HG03159 (cell line): ENCODE measurements around the gene PIP4K2B.

Experiments used
- ATAC-seq: cut with Tn5 transposase; IDR thresholded peaks from one replicate; pipeline ENCODE4 v1.9.1; 2021; ENCODE audit warnings: mild to moderate bottlenecking, moderate library complexity; ENCODE audit not compliant: unreplicated experiment

Gene PIP4K2B

DNA sequence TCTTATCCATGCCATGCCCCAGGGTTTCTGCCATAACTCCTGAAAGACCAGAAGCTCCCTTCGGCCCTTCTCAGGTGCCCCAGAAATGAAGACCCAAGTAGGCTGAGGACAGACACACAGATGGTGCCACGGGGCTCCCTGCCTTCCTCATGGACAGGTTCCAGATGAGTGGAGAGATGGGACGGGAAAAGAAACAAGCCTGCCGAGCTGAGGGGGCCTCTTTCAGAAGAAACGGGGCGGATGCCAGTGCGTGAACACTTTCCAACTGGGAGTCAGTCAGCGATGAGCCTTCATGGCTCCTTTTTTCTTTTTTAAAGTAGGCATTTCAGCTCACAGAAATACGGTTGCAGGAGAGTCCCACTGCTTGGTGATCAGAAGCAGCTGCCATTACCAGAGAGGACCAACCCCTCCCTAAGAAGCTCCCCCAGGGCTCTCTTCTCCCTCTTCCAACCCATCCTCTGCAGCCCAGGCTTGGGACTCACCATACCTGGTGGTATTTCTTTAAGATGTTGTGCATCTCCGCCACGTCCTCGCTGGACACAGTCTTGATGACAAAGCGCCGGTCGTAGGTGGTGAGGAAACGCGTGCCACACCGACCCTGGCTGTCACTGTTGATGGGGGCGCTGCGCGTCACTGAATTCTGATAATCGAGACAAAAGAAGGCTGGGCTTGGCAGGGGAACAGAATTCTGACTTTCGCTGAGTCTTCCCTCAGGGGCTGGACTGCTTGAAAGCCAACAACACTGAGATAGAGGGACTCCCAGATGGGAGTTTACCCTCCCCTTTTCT is 19.2 kb downstream of the PIP4K2B start:
- ATAC-seq, result no peak

DNA sequence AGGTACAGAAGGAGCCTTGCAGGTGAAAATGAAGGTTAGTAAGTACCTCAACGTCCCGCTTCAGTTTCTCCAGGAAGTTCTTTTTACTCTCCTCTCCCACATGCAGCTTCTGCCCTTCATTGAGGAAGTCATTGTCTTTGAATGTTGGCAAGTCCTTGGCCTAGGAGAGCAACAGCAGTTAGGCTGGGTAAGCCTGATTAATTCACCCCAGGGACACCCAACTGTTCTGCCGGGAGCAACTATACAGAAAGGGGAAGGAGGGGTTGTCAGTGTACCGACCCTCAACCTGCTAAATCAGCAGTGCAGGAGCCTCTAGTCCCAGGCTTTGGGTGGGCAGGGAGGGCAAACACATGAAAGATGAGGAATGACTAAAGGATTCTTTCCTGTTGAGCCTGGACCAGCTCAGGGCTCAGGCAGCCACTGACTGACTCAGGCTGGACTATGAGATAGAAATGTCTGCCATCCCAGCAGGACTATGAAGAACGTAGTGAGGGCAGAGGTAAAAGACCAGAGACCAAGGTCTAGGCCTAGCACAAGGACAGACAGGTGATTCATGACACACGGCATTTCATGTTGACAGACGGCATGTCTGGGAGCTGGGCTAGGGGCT is 21.6 kb downstream of the PIP4K2B start:
- ATAC-seq, result no peak

DNA sequence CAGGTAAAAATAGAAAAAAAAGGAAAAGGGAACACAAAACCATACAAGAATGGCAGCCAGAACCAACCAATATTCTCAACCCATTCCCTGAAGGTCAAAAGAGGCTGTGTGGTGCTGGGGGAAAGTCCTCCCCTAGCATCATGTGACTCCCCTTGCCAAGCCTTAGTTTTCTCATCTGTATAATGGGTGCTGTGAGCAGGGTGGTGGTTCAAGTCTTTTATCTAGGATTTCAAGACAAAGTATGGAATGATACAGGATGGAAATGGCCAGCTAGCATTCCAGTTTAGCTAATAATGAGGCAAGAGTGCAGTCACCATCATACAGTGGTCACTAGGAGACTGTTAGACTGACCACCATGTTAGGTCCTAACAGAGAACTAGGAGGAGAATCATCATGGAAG is 26.1 kb downstream of the PIP4K2B start:
- no peak for ATAC-seq

DNA sequence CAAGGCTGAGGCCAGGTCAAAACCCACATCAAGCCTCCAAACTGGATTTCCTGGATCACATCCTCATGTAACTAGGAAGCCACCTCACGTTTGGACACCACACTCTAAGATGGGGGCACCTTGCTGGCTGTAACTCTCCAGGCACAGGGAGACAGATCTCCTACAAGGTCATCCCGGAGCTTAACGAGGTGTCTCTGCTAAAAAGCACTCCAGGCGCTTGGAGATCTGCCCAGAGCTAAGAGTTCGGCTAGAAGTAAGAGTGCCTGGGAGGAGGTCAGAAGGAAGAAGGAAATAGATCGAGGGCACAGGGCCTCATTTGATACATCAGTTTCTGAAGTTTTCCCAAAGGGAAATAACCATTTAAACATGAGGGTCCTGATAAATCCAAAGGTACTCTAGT is 30.9 kb downstream of the PIP4K2B start:
- ATAC-seq, result no peak

DNA sequence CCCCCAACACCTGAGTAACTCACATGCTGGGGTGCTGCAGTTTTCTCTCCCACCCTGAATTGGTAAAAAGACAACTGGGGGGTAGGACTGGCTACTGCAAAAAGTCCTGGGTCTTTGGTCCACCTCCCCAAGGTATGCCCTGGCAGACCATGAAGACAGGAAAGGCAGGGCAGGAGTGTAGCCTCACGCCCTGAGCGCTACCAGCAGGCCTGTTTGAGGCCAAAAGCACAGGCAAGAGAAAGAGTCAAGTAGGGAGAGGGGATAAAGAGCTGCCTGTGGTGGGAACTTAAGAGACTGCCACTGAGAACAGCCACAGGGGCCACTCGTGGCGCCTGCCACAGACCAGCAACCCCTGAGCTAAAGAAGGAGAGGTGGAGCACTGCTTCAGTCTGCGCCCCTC is 33.0 kb downstream of the PIP4K2B start:
- no peak for ATAC-seq

DNA sequence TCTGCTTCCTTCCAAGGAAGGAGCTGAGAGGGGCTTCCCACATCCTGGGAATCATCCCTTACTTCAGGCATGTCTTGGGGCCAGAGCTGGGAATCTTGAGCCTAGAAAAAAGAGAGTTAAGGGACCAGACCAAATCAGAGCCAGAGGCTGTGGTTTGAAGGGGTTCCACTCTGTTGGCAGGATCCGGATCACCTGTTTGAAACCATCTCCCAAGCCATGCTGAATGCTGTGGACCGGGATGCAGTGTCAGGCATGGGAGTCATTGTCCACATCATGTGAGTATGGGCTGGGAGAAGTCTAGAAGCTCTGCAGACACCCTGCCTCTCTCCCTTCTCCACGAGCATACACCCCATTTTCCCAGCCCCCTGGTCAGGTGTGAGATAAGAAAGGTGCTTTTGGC is 37.1 kb downstream of the PIP4K2B start:
- no peak for ATAC-seq

DNA sequence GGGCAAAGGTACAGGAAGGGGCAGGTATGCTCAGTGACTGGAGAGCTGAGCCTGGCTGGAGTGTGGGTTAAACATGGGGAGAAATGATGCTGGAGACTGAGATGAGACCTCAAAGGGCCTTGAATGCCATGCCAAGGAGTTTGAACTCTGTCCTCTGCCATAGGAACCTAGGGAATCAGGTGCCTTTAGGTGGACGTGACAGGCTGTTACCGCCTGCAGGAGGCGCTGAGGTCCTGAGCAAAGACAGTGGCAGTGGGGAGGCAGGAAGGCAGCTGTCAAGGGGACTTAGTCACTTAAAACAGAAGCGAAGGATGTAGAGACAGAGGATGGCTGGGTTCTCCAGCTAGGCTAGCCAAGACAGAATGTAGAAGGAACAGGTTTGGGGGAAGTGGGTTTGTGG is 37.7 kb downstream of the PIP4K2B start:
- ATAC-seq, result no peak

DNA sequence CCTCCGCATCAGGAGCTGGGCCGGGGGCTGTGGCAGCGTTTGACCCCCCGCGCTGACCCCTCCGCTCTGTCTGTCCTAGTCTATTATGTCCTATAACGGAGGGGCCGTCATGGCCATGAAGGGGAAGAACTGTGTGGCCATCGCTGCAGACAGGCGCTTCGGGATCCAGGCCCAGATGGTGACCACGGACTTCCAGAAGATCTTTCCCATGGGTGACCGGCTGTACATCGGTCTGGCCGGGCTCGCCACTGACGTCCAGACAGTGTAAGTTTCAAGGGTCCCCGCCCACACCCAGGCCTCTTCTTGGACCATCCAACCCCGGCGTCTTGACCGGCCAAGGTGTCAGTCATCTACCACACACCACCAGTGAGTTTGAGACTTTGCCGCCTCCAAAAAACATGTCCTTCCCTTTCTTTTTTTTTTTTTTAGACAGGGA is 46.3 kb downstream of the PIP4K2B start:
- no peak for ATAC-seq

DNA sequence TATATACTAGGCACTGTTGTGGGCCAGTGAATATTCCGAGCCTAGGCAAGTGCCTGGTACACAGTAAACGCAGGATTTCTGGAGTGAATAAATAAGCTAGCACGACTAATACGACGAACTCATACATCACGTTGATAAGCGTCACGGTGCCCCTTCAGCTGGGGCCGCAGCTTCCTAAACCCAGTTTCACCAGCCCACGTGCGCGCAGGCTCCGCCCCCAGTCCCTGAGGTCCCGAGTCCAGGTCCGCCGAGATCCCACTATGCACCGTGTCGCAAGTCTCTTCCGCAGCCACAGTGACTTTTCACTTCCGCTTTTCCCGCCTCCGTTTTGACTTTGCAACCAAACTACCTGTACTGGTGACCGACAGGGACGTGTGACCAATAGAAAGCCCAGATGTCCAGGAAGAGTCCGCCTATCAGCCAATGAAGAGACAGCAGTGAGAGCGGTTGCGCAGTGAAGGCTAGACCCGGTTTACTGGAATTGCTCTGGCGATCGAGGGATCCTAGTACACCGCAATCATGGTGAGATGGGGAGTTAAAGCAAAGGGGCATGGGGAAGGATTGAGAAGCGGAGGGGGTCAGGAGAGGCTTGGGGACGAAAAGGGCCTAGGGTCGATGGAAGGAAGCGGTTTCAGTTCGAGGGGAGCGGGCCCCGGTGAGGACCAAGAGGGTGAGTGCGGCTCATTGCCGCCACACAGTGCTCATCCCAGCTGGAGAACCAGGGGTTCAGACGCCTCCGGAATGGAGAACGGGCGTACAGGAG is 46.9 kb downstream of the PIP4K2B start, which contains the start of gene PSMB3:
Gene PSMB3, plus strand, starts transcription at position 434 of the 763 bp plus-strand sequence. Its CDS starts 86 bp downstream, at position 520.
- ATAC-seq, result peak; percentile 80

DNA sequence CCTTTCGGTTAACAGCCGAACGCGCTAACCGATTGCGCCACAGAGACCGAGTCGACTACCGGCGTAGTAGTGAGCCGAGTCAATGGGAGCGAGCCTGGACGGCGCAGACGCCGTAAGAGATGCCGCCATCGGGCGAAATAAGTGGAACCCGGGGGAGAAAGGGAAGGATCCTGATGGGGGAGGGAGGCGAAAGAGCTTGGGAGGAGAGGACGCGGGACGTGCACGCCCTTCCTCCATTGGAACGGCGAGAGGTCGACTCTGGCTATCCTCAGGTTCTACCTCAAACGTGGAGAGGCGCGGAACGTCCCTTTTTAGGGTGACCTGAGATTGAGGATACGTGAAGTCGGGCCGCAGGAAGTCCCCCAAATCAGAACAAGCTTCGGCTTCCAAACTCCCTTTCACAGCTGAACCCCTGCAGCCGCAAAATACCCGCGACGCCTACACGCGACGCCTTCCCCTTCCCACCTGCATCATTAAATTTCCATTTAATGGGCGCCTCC is 47.5 kb downstream of the PIP4K2B start:
- ATAC-seq, result no peak

DNA sequence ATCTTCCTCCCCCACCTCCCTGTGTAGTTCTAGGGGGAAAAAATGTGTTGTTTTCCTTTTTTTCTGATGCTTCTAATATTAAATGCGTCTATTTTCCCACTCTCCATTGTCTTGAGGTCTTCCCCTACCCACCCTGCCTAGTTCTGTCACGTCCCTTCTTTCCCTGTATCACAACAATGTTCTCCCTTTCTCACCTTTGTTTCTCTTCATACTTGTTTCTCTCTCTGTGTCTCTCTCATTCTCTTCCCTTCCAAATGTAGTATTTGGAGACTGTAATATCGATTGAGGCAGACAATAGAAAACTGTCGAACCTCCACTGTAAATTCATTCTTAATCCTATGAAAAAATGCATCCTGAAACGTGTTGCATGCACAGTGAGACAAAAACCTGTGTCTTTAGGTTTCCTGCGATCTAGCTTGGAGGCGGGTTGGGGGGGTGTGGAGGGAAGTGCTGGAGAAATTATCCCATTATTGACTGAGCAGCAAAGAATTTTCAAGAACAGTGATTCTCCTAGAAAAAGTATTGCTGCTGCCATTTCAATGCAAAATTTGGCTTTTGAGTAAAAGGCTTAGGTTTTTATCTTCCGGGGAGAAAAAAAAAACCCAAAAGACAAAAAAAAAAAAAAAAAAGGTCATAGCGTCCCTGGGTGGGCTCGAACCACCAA is 48.1 kb downstream of the PIP4K2B start:
- no peak for ATAC-seq

DNA sequence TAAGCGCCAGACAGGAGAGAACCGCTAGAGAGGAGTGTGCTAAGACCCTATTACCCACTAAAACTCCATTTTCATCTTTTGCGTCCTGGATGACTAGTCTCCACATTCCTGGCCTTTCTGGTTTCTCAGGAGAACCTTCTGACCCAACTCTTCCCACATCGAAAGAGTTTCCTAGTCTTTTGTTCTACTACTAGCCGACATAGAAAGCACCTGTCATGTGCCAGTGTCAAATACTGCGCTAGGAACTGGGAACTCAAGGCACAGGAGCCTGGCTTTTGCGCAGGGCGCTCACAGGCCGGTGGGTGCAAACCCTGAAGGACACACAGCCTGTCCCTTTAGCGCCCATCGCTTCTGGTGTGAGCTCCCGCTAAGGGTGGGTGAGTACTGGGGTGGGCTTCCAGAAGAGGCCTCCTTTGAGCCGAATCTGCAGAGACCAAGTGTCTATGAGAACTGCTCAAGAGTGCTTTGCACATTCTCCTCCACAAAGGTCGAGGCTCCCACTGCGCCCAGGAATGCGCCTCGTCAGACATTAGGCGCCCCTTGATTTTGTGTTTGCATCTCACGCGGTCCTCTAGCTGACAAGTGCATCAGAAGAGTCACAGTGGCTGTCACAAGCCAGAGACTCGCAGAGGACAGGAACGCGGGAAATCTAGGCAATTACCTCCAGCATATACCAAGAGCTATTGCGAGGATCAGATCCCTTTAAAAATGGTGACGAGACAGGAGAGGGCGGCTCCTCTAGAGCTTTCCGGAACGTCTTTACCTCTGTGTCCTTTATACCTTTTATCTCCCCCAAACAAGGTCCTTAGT is 48.8 kb downstream of the PIP4K2B start:
- ATAC-seq, result no peak

DNA sequence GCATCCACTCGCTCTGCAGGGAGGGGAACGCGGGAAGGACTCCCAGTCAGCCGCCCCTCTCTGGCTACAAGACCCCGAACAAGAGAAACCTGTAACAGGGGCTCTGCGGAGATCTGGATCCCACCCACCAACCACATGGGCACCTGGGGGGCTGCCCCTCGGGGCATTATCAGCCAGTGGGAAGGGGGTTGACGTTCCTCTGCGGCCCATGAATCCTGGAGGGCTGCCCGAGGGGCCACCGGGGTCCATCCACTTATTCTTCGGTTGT is 49.4 kb downstream of the PIP4K2B start:
- no peak for ATAC-seq

DNA sequence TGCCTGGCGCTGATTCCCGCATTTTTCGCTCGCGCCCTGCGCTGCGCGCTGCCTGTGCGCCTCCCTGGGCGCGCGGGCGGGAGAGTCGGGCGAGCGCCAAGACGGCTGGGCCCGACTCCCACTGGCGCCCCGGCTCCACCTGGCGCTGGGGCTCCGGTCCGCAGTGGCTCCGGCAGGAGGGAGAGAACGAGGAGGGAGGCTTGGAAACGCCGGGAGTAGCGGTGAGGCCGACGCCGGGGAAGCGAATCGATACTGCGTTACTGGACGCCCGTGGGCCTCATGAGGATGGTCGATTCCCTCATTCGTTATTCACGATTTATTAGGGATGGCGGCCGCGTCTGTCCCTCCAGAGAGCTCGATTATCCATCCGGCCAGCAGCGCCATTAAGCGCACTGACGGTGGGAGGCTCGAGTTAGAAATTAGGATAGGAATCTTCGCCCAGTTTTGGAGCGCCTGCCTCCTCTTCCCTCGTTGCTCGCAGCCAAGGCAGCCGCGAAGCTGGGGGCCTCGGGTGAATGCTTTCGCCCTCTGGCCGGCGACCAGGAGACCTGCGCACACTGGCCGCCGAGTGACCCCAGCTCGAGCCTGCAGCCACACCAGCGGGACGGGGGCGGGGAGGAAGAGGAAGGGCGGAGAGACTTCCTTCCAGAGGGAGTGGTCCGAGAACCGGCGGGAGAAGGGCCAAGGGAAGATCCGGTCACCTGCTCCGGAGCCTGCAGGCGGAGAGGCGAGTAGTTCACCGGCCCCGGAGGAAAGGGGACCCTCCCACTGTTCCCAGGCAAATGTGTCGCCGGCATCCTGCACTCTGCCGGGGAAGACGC is 49.9 kb downstream of the PIP4K2B start:
- no peak for ATAC-seq

DNA sequence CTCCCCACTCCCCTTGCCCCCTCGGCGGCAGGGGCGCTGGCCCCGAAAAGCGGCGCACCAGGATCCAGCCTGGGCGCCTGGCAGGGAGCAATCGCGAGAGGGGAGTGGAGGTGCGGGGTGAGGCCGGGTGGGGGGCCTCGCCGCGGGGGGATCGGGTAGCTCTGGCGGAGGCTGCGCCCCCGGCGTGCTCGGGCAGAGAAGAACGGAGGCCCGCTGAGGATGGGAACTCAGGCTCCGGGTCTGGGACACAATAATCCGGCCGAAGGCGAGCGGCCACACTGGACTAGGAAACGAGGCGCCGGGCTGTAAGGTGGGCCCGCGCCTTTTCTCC is 50.5 kb downstream of the PIP4K2B start:
- ATAC-seq, result no peak

DNA sequence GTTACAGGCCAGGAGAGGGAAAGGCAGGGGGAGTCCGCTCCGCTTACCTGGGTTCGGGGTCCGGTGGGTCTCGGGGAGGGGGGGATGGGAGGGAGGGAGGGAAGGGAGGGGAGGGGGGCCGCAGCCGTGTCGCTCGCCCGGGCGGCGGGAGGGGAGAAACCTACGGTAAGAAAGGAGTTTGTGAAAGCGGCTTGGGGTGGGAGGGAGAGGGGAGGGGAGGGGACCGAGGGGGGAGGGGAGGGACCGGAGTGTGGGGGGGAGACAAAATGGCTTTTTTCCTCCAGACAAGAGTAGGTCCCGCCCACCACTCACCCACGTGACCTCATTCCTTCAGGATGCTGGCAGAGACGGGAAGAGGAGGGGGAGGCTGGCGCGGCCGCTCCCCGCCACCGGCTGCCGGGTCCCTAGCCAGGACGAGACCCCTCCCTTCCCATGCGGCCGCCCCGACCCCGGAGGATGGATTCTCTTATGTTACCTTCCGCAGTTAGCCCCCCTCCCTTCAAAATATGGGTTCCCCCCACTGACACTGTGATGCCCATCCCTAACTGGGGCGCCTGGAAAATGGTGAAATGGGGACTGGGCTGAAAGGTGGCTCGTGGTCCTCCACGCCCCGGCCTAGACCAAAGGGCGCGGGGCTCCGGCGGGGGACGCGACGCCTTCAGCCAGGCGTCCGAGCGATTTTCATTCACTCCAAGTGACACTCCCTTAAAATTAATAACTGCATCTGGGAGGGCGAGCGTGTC is 51.0 kb downstream of the PIP4K2B start, which contains the start of gene PCGF2:
Gene PCGF2, minus strand, starts transcription at position 188 of the 743 bp plus-strand sequence. CDS start 7,934 bp downstream, outside the sequence.
- no peak for ATAC-seq

DNA sequence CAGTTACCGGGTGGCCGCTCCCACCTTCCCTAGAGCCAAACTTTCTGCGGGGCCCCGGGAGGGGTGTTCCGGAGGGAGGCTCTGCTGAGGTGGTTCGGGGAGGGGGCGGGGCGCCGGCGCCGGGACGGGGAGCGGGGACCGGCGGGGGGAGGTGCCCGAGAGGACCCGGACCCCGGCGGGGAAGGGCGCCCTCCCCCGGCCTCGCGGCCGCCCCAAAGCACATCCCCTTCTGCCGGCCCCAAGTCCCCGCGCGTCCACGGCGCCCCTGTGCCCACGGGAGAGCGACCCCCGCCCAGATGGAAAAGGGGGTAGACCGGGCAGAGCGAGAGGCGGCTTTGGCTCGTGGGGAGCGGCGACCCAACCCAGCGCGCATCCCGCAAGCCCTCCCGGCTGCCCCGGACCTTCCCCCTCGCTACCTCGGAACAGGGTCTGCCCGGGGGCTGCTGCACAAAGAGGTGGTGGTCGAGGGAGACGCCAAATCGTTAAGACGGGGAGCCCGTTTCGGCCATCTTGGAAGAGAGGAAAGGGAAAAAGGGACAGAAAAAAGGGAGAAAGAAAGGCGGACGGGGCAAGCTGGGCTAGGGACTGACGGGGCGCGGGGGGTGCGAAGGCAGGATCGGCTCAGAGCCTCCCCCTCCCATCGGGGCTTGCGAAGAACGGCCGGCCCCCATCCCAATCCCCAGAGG is 51.8 kb downstream of the PIP4K2B start:
- no peak for ATAC-seq

DNA sequence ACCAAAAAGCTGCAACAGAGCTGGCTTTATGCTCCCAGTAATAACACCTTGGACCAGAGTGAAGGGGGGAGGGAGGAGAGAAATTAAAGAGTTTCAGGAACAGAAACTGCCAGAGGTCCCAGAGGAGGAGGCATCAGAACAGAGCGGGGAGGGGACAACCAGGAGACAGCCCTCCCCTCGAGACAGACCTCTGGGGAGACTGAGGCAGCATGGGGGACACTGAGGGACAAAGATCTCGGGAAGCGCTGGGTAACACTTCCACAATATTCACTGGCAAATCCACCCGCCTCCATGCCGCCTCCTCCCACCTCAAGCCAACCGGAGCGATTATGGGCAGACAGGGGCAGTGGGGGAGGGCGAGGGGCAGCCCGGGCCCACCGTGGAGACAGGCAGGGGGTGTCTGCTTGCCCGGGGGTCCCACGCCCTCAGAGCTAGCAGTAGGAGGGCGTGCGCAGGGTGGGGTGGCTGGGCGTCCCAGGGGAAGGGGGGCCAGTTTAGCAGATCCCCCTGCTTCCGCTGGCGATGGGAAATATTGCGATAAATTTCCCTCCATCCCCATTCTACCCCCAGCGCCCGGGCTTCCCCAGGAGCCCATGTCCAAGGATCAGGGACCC is 52.4 kb downstream of the PIP4K2B start:
- ATAC-seq, result no peak
